Medulla oblongata (tissue), 1 donor: ENCODE results near the gene BRIP1.
"Not testable (repeated sequence)": the region's sequence is repeated elsewhere in the genome, so short reads cannot be mapped to it uniquely, and the experiment has no call there.

Experiments used
- DNase-seq: peaks from one replicate; pipeline ENCODE4 v3.0.0-alpha.2; 2015; ENCODE audit errors: extremely low spot score

BRIP1 gene

GRCh38 chr17:61867033-61867432 lies 3.7 kb upstream of the BRIP1 start:
- no peak for DNase-seq

- no peak for DNase-seq
Measured at GRCh38 chr17:61863801-61864126, 436 bp upstream of the BRIP1 start.

GRCh38 chr17:61862105-61862574 lies 1.2 kb downstream of the BRIP1 start:
- no peak for DNase-seq

- DNase-seq = not testable (repeated sequence)
Measured at GRCh38 chr17:61860397-61860796, 2.9 kb downstream of the BRIP1 start.

GRCh38 chr17:61856035-61856434 lies 7.3 kb downstream of the BRIP1 start:
- no peak for DNase-seq

- DNase-seq = no peak
Measured at GRCh38 chr17:61852857-61853256, 10.5 kb downstream of the BRIP1 start.

- no peak for DNase-seq
Measured at GRCh38 chr17:61849674-61850073, 13.7 kb downstream of the BRIP1 start.

- DNase-seq = no peak
Measured at GRCh38 chr17:61848896-61849295, 14.4 kb downstream of the BRIP1 start.

- DNase-seq = no peak
Measured at GRCh38 chr17:61848247-61848646, 15.1 kb downstream of the BRIP1 start.

GRCh38 chr17:61847659-61848058 lies 15.7 kb downstream of the BRIP1 start:
- DNase-seq = no peak

GRCh38 chr17:61846761-61847375 lies 16.5 kb downstream of the BRIP1 start:
- no peak for DNase-seq

- DNase-seq = no peak
Measured at GRCh38 chr17:61846088-61846487, 17.2 kb downstream of the BRIP1 start.

GRCh38 chr17:61843435-61843834 lies 19.9 kb downstream of the BRIP1 start:
- no peak for DNase-seq

- no peak for DNase-seq
Measured at GRCh38 chr17:61842899-61843298, 20.4 kb downstream of the BRIP1 start.

GRCh38 chr17:61839300-61839786 lies 24.0 kb downstream of the BRIP1 start:
- DNase-seq = no peak

- DNase-seq = peak; percentile 45
Measured at GRCh38 chr17:61837175-61838051, 25.9 kb downstream of the BRIP1 start.

- no peak for DNase-seq
Measured at GRCh38 chr17:61836266-61837174, 26.8 kb downstream of the BRIP1 start.

GRCh38 chr17:61835606-61836005 lies 27.7 kb downstream of the BRIP1 start:
- DNase-seq = no peak

- no peak for DNase-seq
Measured at GRCh38 chr17:61834610-61835009, 28.7 kb downstream of the BRIP1 start.

- no peak for DNase-seq
Measured at GRCh38 chr17:61833536-61834193, 29.7 kb downstream of the BRIP1 start.

GRCh38 chr17:61832463-61832862 lies 30.9 kb downstream of the BRIP1 start:
- DNase-seq = no peak
